Neural cell (in vitro differentiated cells): Measurements from ENCODE around the gene C20orf141.

Experiments used
- CTCF ChIP-seq: fragments of 450-650 bp; IDR thresholded peaks from 2 replicates; pipeline ENCODE4 v1.5.1; 2014; ENCODE audit warnings: antibody characterized with exemption, mild to moderate bottlenecking, moderate library complexity; ENCODE audit not compliant: poor library complexity, severe bottlenecking
- EP300 ChIP-seq: fragments of 450-650 bp; conservative IDR thresholded peaks from 2 replicates; pipeline ENCODE4 v1.6.1; 2014; ENCODE audit warnings: antibody characterized with exemption, mild to moderate bottlenecking, moderate library complexity; ENCODE audit not compliant: poor library complexity, severe bottlenecking
- EZH2 ChIP-seq: fragments of 200-600, 300-800 bp; shearing (Covaris generic), sonication (generic); IDR thresholded peaks from 2 replicates; pipeline ENCODE4 v1.6.1; 2014; ENCODE audit warnings: antibody characterized with exemption, low read length, borderline replicate concordance, mild to moderate bottlenecking; ENCODE audit not compliant: insufficient read depth, poor library complexity, severe bottlenecking
- REST ChIP-seq: IDR thresholded peaks from 2 replicates; pipeline ENCODE4 v1.6.1; 2012; ENCODE audit warnings: borderline replicate concordance
- SMC3 ChIP-seq: fragments of 450-650 bp; conservative IDR thresholded peaks from 2 replicates; pipeline ENCODE4 v1.6.1; 2014; ENCODE audit warnings: antibody characterized with exemption, mild to moderate bottlenecking, moderate library complexity; ENCODE audit not compliant: poor library complexity

- TF ChIP-seq CTCF = no peak
- no peak for TF ChIP-seq EP300
- TF ChIP-seq SMC3 = no peak
- TF ChIP-seq EZH2 = no peak
- no peak for TF ChIP-seq REST
These were observed 10.6 kb upstream of the C20orf141 start for GRCh38 chr20:2804041-2804828.
